Spinal cord (tissue), 10 donors: Measurements from ENCODE around the gene COL23A1. TPM values are rescaled to one million over a fixed set of nuclear protein-coding genes. Genes with fewer than 3 reads are reported as not detected.
"Not testable (repeated sequence)": the region's sequence is repeated elsewhere in the genome, so short reads cannot be mapped to it uniquely, and the experiment has no call there.

Source experiments
- DNase-seq, 6 donors: peaks; one replicate each; pipeline versions ENCODE4 v3.0.0 to v3.0.0-alpha.2; 2013 to 2015; ENCODE audit warnings: low spot score in 6 of 6, low read depth in 4 of 6
- H3K27ac ChIP-seq: one replicate; pipeline ENCODE4 v1.5.1; 2013; ENCODE audit warnings: low read depth, low read length, control low read depth
- H3K27me3 ChIP-seq: one replicate; pipeline ENCODE4 v1.6.1; 2013; ENCODE audit warnings: low read length; ENCODE audit not compliant: control insufficient read depth, insufficient read depth
- H3K36me3 ChIP-seq: one replicate; pipeline ENCODE4 v1.6.1; 2013; ENCODE audit warnings: low read length; ENCODE audit not compliant: control insufficient read depth, insufficient read depth
- H3K4me1 ChIP-seq: one replicate; pipeline ENCODE4 v1.6.1; 2013; ENCODE audit warnings: low read length; ENCODE audit not compliant: control insufficient read depth, insufficient read depth
- H3K4me3 ChIP-seq: one replicate; pipeline ENCODE4 v1.5.1; 2013; ENCODE audit warnings: low read depth, low read length, control low read depth
- H3K9me3 ChIP-seq: one replicate; pipeline ENCODE4 v1.6.1; 2013; ENCODE audit warnings: low read length; ENCODE audit not compliant: control insufficient read depth, insufficient read depth
- WGBS: methylation state at CpG from one replicate; pipeline ENCODE4 v1.1.5; 2013; ENCODE audit warnings: missing lambda C conversion rate; ENCODE audit not compliant: insufficient coverage; 5-methylcytosine and 5-hydroxymethylcytosine counted together
- polyA plus RNA-seq, 2 donors: library from polyadenylated mRNA; unstranded; fragments of 120-200 nt; gene quantifications; one replicate each; pipeline ENCODE4 v1.2.1, GENCODE V29; 2013; ENCODE audit not compliant: insufficient read length in 2 of 2
- total RNA-seq, 2 donors: library from RNA; depleted of rRNA in 1 of 2; stranded (reverse); fragments of 120-200 nt in 1 of 2; fragments of >200 nt in 1 of 2; gene quantifications; one replicate each; pipeline versions ENCODE4 v1.2.3 to v1.2.4, GENCODE V29; 2013 to 2014
- donor health status: healthy.

COL23A1 gene
- total and polyA plus RNA-seq, 4 donors, result 2.8 to 9.7 (median 8.0) TPM

- Histone ChIP-seq H3K9me3 (no peaks in the 10 kb centered on the region), H3K27me3 (no peaks in the 10 kb centered on the region), H3K4me3 (no peak overlapping the region), H3K27ac (no peak overlapping the region), H3K36me3 (no peaks in the 10 kb centered on the region), H3K4me1 (peaks cover 11% of the 10 kb centered on the region)
- 68% methylated on average over 21 of the region's 30 CpGs for WGBS
- DNase-seq, result no peak
These were observed 282.7 kb downstream of the COL23A1 start for GRCh38 chr5:178307267-178308045.

GRCh38 chr5:178306430-178307225, 283.6 kb downstream of the COL23A1 start:
- no peak for DNase-seq
- Histone ChIP-seq H3K27me3 (no peaks in the 10 kb centered on the region), H3K4me1 (peaks cover 7% of the 10 kb centered on the region), H3K36me3 (no peaks in the 10 kb centered on the region), H3K27ac (no peak overlapping the region), H3K9me3 (no peaks in the 10 kb centered on the region), H3K4me3 (no peak overlapping the region)
- 82% methylated on average over 17 of the region's 23 CpGs for WGBS

- no peak overlapping the region for H3K27ac ChIP-seq
- H3K27me3 ChIP-seq, result no peaks in the 10 kb centered on the region
- H3K4me1 ChIP-seq, result peaks cover 7% of the 10 kb centered on the region
- H3K9me3 ChIP-seq, result no peaks in the 10 kb centered on the region
- H3K36me3 ChIP-seq, result no peaks in the 10 kb centered on the region
- no peak overlapping the region for H3K4me3 ChIP-seq
- no peak for DNase-seq
- 94% methylated on average over 15 of the region's 15 CpGs for WGBS
These were observed 284.4 kb downstream of the COL23A1 start for GRCh38 chr5:178305801-178306200.

GRCh38 chr5:178304761-178305645, 285.2 kb downstream of the COL23A1 start:
- Histone ChIP-seq H3K9me3 (no peaks in the 10 kb centered on the region), H3K36me3 (no peaks in the 10 kb centered on the region), H3K27ac (no peak overlapping the region), H3K4me3 (no peak overlapping the region), H3K27me3 (no peaks in the 10 kb centered on the region), H3K4me1 (peaks cover 7% of the 10 kb centered on the region)
- WGBS, result 55% methylated on average over 13 of the region's 17 CpGs
- peak in 1 of 6 donors; percentile 19 for DNase-seq

- no peaks in the 10 kb centered on the region for H3K27me3 ChIP-seq
- H3K9me3 ChIP-seq, result no peaks in the 10 kb centered on the region
- no peak for DNase-seq
- WGBS, result 94% methylated on average over 8 of the region's 12 CpGs
- H3K4me3 ChIP-seq, result no peak overlapping the region
- H3K36me3 ChIP-seq, result no peaks in the 10 kb centered on the region
- H3K4me1 ChIP-seq, result peaks cover 7% of the 10 kb centered on the region
- H3K27ac ChIP-seq, result no peak overlapping the region
These were observed 286.2 kb downstream of the COL23A1 start for GRCh38 chr5:178304016-178304415.

- H3K4me3 ChIP-seq, H3K4me1 ChIP-seq, DNase-seq, H3K27me3 ChIP-seq, H3K36me3 ChIP-seq, H3K9me3 ChIP-seq, H3K27ac ChIP-seq: not testable (repeated sequence)
- 93% methylated on average over 14 of the region's 16 CpGs for WGBS
These were observed 287.9 kb downstream of the COL23A1 start for GRCh38 chr5:178302321-178302720.

- WGBS, result 97% methylated on average over 15 of the region's 15 CpGs
- no peaks in the 10 kb centered on the region for H3K27me3 ChIP-seq
These were observed 288.6 kb downstream of the COL23A1 start for GRCh38 chr5:178301641-178302040.

GRCh38 chr5:178298283-178298807, 291.8 kb downstream of the COL23A1 start:
- Histone ChIP-seq H3K4me3 (no peak overlapping the region), H3K27me3 (no peaks in the 10 kb centered on the region), H3K36me3 (no peaks in the 10 kb centered on the region), H3K9me3 (no peaks in the 10 kb centered on the region), H3K27ac (no peak overlapping the region), H3K4me1 (peaks cover 2% of the 10 kb centered on the region)
- WGBS, result 96% methylated on average over 4 of the region's 4 CpGs
- no peak for DNase-seq

More at GRCh38 chr5:178301641-178302040, 288.6 kb downstream of the COL23A1 start:
- DNase-seq, result no peak
- Histone ChIP-seq H3K36me3 (no peaks in the 10 kb centered on the region), H3K4me3 (no peak overlapping the region), H3K27ac (no peak overlapping the region), H3K9me3 (no peaks in the 10 kb centered on the region), H3K4me1 (peaks cover 7% of the 10 kb centered on the region)

GRCh38 chr5:178297751-178298150, 292.4 kb downstream of the COL23A1 start:
- H3K4me3 ChIP-seq, result no peak overlapping the region
- DNase-seq, result no peak
- peaks cover 5% of the 10 kb centered on the region for H3K4me1 ChIP-seq
- no peaks in the 10 kb centered on the region for H3K36me3 ChIP-seq
- no peak overlapping the region for H3K27ac ChIP-seq
- no peaks in the 10 kb centered on the region for H3K27me3 ChIP-seq
- WGBS, result 91% methylated on average over 8 of the region's 8 CpGs
- H3K9me3 ChIP-seq, result no peaks in the 10 kb centered on the region
